OCI-LY3 (cell line): ENCODE results near the gene PLCB1.

Experiments used
- EZH2phosphoT487 ChIP-seq: fragments of 200-600 bp; shearing (Covaris generic); IDR thresholded peaks from 2 replicates; pipeline ENCODE4 v1.6.1; 2018; ENCODE audit warnings: antibody characterized with exemption, mixed run types, low read depth
- TF ChIP-seq, protein P1 (sequence below): fragments of 200-600, 300-600 bp; sonication (generic); IDR thresholded peaks from 2 replicates; pipeline ENCODE4 v1.5.1; 2014; ENCODE audit warnings: antibody characterized with exemption, low read length, low read depth

DNA sequence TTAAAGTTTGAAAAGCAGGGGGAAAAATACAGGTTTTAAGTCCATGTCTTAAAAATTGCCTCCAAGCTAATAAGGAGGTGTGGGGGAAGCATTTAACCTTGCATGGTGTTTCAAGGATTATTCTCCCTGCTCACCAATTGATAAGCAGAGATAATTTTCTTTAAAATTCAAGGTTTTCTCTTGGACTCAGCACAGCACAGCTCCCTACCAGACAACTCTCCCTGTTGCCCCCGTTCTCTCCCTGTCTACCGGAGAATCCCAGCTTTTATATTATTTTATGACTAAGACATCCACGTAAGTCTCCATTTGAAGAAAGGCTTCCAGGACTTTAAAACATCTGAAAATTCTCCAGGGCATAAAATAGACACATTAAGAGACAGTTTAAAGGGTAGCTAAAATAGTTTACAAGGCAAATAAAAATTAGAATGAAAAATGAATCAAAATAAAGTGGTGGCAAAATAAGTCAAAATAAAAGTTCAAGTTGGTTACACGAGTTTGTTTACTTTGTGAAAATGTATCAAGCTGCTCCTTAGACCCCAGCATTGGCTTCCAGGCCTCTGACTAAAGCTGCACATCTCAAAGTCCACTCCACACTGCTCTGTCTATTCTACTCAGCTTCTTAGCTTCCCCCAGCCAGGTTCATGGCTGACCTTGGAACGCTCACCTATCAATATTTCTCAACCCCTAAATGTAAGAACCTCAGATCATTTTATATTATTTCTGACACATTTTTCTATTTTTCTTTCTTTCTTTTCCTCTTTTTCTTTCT lies 748.2 kb downstream of the PLCB1 start:
- TF ChIP-seq, protein P1, sequence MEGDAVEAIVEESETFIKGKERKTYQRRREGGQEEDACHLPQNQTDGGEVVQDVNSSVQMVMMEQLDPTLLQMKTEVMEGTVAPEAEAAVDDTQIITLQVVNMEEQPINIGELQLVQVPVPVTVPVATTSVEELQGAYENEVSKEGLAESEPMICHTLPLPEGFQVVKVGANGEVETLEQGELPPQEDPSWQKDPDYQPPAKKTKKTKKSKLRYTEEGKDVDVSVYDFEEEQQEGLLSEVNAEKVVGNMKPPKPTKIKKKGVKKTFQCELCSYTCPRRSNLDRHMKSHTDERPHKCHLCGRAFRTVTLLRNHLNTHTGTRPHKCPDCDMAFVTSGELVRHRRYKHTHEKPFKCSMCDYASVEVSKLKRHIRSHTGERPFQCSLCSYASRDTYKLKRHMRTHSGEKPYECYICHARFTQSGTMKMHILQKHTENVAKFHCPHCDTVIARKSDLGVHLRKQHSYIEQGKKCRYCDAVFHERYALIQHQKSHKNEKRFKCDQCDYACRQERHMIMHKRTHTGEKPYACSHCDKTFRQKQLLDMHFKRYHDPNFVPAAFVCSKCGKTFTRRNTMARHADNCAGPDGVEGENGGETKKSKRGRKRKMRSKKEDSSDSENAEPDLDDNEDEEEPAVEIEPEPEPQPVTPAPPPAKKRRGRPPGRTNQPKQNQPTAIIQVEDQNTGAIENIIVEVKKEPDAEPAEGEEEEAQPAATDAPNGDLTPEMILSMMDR = no peak
- TF ChIP-seq EZH2phosphoT487 = no peak
